DLD1 (cell line): ENCODE data around the gene PRRC2C.
"Not testable (repeated sequence)": the region's sequence is repeated elsewhere in the genome, so short reads cannot be mapped to it uniquely, and the experiment has no call there.

Source experiments
- in situ Hi-C: cut with HindIII; loops from 2 replicates; pipeline ENCODE4 v1.10.0; 2017; ENCODE audit warnings: low sequenced_read_pairs

Gene PRRC2C

DNA sequence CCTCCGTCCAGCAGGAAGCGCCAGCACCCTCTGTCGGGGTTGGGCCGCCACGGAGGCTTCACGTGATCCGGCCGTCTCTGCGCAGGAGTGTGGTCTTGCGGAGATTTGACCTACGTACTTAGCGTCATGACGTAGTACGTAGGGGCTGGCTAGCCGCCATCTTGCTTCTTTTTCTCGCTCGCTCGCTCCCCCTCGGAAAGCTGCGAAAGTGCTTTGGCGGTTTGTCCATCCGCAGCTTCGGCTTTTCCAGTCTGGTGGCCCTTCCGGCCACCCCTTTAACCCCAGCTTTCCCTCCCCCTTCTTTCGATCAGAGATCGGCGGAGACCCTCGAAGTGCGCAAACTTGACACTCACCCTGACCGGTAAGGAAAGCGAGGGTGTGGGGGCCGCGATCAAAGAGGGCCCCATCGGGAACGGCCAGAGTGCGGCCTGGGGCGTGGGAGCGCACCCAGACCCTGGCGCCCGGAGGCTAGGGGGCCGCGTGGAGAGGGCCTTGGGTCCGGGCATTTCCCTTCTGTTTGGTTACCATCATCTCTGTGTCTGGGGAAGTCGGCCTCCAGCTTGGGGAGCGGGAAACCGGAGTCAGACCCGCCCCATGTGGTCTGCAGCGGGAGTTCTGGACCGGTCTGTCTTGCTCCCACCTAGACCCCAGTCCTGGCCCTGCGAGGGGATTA, at the start of gene PRRC2C:
PRRC2C (plus strand) TSS at position 156 of the 673 bp plus-strand sequence. CDS start 26,559 bp downstream, outside the sequence.
- in situ Hi-C loops: loop anchor here (5.0 kb wide), 1 partner anchor 48 kb away; no protein-coding TSS in a partner anchor

DNA sequence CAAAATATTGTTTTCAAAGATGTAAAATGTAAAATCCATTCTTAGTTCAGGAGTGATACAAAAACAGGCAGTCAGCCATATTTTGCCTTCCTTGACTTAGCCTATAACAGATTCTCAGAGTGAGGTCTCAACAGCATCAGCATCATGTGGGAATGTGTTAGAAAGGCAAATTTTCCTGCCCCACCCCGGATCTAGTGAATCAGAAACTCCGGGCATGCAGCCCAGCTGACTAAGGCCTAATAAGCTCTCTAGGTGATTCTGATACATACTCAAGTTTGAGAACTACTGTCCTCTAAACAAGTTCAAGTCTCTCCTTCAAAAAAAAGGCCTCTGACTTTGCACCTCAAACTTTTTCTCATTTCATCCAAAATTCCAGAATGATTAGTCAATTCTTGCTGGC, 46.9 kb upstream of the PRRC2C start:
- in situ Hi-C loops: loop anchor here (5.0 kb wide), 1 partner anchor 49 kb away; the partner anchor contains the start of gene PRRC2C

DNA sequence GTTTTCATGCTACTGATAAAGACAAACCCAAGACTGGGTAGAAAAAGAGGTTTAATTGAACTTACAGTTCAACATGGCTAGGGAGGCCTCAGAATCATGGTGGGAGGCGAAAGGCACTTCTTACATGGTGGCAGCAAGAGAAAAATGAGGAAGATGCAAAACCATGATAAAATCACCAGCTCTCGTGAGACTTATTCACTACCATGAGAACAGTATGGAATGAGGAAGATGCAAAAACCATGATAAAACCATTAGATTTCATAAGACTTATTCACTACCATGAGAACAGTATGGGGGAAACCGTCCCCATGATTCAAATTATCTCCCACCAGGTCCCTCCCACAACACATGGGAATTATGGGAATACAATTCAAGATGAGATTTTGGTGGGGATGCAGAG, 45.1 kb upstream of the PRRC2C start:
- in situ Hi-C loops: not testable (repeated sequence)

DNA sequence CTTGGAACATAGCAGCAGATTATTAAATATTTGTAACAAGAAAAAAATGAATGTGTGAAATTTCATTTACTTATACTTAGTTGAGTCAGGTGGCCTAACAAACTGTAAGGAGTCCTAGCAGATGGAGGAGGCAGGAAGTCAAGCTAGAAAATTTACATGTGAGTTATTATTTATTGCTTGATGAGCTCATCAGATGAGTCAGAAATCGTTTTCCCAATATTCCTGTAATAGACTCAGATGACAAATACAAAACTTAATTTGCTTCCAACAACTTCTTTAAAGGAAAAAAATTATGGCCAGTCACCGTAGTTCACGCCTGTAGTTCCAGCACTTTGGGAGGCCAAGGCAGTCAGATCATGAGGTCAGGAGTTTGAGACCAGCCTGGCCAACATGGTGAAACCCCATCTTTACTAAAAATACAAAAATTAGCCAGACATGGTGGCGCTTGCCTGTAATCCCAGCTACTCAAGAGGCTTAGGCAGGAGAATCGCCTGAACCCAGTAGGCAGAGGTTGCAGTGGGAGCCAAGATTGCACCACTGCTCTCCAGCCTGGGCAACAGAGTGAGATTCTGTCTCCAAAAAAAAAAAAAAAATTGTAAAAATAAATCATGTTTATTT, 43.9 kb upstream of the PRRC2C start:
- in situ Hi-C loops: not testable (repeated sequence)

DNA sequence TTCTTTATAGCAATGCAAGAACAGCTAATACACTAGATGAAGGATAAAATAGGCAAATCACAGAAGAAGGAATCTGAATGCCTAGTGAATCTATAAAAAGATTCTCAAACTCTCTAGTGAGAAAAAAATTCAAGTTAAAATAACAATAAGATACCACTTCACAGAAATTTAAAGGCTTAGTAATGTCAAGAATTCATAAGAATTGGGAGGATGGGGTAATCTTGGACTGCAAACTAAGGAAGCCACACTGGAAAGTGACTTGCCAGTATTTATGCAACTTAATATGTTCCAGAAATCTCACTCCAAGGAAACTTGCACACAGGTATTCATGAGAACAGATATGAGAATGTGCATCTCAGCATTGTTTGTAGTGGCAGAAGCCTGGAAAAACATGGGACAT, 38.9 kb upstream of the PRRC2C start:
- in situ Hi-C loops: no loop called here

DNA sequence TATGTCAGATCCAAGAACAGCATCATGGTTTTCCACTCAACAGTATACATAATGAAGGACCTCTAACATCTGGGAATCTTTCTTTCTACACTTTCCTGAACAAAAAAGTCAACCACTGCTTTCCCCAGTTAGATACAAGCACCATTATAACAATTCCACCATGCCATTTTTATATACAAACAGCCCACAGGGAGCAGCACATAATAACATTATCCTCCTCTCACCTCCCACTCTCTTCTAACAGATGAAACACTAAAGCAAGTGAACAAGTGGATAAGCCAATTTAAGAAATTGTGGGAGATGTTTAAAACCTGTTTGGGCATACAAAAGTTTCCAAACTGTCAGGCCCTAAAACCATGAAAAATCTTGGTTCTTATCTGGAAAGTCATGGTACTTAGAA, 29.4 kb upstream of the PRRC2C start:
- in situ Hi-C loops: no loop called here

DNA sequence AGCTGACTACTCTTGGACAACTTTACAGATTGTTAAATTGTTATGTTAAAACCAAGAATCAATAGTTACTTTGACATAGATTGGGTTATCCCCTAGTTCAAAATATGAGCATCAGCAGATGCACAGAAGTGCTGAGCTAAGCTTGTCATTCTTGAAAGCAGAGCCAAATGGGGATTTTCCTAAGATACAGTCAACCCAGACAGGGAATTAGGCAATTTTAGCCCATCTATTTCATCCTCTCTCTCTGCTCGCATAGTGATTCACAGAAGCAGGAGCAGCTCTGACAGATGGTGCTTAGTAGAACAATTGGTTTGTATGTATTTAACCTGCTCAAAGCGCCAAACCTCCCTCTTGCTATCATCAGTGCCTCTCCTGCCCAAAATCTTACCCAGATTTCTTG, 27.9 kb upstream of the PRRC2C start:
- in situ Hi-C loops: no loop called here

DNA sequence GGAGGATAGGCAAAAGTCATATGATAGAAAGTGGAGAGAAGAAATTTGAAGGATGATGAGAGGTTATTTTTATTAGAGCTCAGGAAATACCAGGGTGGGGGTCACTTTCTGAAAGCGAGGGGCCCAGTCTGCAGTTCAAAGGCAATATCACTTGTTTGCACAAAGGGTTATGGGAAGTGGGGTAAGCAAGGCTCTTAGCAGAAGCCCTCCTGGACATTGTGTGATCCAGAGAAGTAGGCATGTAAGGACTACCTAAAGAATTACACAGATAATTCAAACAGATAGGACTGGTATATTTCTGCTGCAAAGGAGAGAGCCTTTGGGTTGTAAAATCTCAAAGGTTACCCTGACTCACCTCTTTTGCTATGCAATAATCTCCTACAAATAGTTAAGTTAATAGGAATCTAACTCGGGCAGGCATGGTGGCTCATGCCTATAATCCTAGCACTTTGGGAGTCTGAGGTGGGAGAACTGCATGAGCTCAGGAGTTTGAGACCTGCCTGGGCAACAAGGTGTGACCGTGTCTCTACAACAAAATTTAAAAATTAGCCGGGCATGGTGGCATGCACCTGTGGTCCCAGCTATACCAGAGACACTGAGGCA, 25.2 kb upstream of the PRRC2C start:
- in situ Hi-C loops: no loop called here

DNA sequence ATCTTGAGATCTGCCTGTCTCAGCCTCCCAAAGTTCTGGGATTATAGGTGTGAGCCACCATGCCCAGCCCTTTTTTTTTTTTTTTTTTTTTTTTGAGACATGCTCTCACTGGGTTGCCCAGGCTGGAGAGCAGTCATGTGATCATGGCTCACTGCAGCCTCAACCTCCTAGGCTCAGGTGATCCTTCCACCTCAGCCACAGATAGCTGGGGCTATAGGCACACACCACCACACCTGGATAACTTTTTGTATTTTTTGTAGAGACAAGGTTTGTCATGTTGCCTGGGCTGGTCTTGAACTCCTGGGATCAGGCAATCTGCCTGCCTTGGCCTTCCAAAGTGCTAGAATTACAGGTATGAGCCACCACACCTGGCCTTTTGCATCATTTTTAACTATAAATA, 17.7 kb upstream of the PRRC2C start:
- in situ Hi-C loops: no loop called here

DNA sequence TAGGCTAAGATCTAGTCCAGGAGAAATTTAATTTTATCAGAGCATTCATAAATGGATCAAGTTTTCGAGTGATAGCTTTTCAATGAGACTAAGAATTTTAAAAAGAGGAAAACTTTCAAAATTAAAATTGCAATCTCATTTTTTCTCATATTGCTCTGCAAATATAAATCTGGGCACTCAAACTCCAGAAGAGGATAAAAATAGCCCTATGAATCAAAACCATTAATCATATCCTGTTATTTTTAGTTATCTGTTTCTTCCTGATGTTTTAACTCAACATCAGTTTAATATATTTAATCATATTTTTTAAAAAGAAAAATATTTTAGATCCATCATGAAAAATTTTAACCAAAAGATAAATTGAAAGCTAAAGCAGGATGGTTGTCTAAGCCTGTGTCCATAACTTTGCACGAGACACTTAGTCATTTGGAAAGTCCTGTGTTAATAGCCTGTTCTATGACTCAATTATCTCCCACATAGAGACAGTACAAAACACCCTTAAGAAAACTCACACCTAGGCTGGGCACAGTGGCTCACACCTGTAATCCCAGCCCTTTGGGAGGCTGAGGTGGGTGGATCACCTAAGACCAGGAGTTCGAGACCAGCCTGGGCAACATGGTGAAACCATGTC, 17.1 kb upstream of the PRRC2C start:
- in situ Hi-C loops: no loop called here

DNA sequence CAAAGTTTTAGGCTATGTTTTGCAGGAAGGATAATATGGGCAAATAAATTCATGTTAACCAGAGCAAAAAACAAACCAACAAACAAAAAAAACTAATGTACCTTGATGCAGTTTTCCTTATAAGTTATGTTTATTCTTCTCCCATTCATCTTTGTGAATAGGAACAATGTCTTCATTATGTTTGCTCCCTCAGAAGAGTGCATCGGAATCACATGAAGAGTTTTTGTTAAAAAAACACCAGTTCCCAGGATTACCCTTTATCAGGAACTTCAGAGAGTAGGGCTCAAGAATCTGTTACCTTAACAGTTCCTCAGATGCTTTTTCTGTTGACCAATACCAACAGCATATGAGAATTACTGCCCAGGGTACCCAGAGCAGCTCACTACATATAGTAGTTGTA, 14.6 kb upstream of the PRRC2C start:
- in situ Hi-C loops: no loop called here

DNA sequence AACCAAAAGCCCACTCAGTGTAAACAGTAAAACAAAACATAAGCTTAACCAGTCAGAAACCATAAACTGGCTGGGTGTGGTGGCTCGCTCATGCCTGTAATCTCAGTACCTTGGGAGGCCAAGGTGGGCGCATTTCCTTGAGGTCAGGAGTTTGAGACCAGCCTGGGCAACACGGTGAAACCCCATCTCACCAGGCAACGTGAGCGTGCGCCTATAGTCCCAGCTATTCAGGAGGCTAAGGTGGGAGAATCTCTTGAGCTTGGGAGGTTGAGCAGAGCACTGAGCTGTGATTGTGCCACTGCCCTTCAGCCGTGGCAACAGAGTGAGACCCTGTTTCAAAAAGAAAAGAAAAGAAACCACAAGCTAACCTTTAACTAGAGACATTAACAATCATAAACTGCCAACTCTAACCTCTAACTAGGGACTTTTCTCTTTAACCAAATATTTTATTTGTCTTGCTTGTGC, 13.1 kb upstream of the PRRC2C start:
- in situ Hi-C loops: no loop called here

DNA sequence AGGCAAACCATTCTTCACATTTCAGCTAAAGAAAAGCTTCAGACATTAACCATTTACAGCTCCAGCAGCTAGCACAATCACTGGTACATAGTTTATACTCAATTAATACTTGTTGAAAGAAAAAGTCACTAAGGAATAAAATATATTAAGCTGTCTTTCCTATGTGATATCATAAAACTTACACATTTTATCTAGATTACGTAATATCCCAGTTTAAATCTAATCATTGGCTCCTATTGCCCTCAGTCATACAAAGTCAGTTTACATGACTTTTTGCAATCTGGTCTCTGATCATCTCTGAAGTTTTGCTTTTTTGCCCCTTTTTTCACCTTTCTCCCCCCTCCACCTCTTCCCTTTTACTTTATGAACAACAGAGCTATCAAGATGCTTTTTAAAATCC, 8.5 kb upstream of the PRRC2C start:
- in situ Hi-C loops: no loop called here

DNA sequence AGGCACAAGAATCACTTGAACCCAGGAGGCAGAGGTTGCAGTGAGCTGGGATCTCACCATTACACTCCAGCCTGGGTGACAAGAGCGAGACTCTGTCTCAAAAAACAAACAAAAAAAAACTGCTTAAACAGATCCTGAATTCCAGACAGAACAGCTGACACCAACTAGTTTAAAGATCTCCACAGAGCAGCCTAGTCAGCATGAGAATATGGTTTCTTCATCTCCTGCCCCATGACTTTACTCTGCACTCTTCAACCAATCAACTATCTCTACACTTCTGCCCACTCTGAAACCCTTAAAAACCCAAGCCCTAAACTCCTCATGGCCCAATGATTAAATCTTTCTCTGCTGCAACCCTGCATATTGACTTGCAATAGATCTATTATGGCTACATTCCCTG, 7.5 kb upstream of the PRRC2C start:
- in situ Hi-C loops: no loop called here

DNA sequence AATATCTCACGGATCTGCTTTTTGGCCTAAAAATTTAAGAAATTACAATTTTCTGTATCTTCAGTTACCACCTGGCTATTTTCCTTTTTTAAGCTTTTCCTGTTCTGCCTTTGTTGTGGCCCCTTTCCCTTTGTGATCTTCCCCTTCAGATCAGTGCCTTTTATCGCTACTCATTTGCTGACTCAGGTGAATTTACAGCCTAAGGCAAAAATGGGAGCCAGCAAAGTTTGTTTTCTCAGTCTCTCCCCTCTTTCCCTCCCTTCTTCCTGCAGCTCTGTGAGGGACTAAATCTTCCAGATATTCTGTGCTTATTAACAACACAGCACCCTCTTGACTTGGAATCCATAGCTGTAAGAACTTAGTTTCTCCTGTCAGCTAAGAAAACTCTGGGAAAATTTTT, 5.3 kb upstream of the PRRC2C start:
- in situ Hi-C loops: no loop called here

DNA sequence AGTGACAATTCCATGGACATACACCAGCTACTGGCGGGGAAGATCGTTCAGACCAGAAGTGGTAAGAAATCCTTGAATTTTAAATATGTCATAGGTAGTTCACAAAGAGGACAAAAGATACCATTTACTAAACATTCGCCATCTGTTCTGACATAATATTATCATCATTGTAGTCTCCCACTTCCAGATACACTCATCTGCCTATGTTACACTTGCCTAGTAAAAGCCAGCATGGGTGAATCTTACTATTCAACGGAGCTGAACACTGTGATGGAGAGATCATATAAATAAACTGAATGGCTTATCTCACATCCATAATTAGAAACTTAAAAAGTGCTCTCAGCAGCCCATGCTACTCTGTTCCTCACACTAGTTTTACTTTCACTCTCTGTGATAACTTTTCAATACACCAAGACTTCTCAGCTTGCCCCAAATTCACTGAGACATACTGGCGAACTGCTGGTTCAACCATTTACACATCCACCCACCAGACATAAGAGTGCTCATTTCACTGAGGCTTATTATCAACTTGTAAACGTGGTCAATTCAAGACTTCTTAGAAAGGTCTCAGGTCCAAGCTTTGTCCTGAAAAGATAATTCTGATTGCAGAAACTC, 463 bp upstream of the PRRC2C start:
- in situ Hi-C loops: loop anchor here (5.0 kb wide), 1 partner anchor 48 kb away; no protein-coding TSS in a partner anchor

DNA sequence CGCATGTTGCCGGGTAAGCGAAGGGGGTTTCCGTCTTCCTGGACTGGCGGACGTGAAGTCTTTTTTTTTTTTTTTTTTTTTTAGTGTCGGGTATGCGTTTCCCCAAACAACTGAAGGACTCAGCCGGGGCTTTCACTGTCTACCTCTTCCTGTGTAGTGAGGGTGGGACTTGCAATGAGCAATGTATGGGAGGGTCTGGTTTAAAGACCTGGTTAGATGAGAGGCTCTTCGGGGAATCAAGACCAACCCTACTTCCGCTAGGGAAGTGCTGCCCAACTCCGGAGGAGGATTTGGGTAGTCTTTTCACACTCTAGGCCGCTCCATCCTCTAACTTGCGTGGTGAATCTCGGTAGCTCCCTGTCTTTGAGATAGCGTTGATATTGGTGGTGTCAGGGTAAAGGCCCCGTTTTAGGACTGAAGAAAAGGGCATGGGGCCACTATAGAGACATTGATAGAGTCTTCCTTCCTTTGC, 754 bp downstream of the PRRC2C start:
- in situ Hi-C loops: loop anchor here (5.0 kb wide), 1 partner anchor 49 kb away; no protein-coding TSS in a partner anchor

DNA sequence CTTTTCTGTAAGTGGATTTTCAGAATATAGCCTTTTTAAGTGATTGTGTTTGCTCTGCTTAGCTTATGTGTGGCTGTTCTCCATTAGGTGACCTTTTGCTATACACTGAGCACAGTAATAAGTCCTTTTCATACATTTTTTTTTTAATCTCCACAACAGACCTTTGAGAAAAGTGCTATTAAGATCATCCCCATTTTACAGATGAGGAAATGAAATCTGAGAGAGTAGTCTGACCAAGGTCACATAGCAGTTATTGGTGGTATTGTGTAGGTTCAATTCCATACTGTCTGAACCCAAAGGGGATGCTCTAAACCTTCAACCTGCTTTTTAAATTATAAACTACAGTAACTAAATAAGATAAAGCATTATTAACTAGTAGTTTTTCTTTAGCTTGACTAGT, 1.7 kb downstream of the PRRC2C start:
- in situ Hi-C loops: loop anchor here (5.0 kb wide), 1 partner anchor 50 kb away; no protein-coding TSS in a partner anchor

DNA sequence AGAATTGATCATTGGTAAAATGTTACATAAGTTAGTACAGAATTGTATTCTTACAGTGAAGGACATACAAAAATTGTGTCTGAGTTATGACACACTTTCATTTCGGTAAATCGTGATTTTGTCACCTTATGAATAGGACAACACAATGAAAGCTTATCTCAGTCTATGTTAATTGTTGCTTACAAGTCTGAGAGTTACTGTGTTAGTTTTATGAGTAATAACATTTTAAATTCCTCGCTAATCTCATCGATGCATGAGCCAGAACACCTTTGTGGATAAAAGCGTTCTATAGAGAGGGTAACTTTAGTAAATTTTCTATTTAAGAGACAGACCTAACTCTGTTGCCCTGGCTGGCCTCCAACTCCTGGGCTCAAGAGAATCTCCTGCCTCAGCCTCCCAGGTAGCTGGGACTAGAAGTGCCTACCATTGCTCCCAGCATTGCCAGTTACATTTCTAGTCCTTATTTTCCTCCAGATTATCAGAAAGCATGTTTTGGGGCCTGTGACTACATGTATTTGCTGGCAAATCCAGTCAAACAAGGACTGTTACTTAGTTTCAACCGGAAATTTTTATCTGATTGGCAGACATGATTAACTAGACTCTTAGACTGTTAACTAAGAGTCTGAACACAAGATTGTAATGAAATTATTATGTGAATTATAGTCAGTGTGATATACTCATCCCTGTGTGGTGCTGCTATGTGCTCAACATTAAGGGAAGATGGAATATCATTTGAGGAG, 3.0 kb downstream of the PRRC2C start:
- in situ Hi-C loops: loop anchor here (5.0 kb wide), 1 partner anchor 51 kb away; no protein-coding TSS in a partner anchor

DNA sequence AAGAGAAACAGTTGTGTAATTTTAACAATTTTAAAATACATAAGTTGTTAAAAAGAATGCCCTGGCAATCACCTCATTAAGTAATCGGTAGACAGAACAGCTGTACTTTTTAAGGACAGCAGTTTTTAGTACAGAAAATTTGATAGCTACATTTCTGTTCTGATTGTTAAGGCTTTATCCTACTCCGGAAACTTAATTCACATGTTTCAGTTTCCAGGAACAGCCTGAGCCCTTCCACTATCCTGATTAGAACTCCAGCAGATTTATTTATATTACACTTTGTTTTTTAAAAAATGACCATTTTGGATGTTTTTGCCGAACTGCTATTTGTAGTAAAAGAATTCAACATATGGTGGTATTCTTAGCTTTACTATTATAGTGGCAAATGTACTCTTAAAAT, 8.7 kb downstream of the PRRC2C start:
- in situ Hi-C loops: no loop called here
